ENCODE measurements around the gene APBA1.

APBA1 gene

DNA sequence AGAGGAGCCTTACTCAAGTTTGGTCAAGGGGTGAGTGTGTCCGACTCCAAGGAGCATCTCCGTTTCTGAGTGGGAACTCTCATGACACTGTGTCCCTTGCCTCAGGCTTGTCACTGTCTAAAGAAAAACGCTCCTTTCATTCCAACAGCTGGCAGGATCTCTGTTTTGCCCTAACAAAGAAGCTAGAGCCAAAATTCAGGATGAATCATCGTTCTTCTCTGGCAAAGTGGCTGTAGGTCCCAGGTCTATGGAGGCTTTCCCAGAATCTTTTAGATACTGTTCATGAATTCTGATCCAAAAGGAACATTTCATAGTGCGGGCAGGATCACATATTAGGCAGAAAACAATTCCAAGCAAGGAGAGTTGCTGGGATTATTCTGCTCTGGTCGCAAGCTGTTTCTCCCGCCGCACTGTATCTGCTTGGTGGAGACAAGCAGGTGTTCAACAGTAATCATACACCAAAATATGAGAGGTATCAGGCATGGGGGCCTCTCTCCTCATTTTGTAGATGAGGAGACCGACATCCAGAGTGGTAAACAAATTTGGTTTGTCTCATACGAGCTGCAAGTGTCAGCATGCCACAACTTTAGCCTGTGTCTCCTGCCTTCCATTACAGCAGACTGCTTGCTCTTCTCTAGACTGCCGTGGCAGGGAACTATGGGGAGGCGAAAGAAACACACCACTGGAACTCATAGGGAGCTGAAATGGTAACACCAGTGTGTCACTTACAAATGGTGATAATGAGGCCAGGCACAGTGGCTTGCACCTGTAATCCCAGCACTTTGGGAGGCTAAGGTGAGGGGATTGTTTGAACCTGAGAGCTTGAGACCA is 274.6 kb downstream of the APBA1 start:
- Histone ChIP-seq H3K4me3 (ENCODE audit: low read depth in 1 of 2, low read length in 1 of 2) (no peak overlapping the region), H3K27me3 (no peaks in the 10 kb centered on the region), H3K4me1 (ENCODE audit: control insufficient read depth in 1 of 2, insufficient read depth in 1 of 2, low read depth in 1 of 2, low read length in 1 of 2) (no peaks in the 10 kb centered on the region), H3K36me3 (no peaks in the 10 kb centered on the region), H3K27ac (no peak overlapping the region), H3K9me3 (no peaks in the 10 kb centered on the region)
- TF ChIP-seq CTCF (IDR thresholded peaks at IDR 0.05) = no peak

DNA sequence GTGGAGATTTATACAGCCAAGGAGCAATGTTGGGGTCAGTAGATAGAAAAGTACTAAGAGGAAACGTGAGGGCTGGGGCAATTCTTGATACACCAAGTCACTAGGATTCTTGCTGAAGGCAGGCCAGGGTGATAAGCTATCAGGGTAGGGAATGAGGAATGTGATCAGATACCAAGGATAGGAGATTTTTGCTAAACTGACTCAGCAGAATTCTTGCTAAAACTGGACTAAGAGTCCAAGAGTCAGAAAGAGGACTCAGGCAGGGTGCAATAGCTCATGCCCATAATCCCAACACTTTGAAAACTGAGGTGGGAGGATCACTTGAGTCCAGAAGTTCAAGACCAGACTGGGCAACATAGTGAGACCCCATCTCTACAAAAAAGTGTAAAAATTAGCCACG is 275.4 kb downstream of the APBA1 start:
- no peaks in the 10 kb centered on the region for H3K9me3 ChIP-seq
- no peaks in the 10 kb centered on the region for H3K36me3 ChIP-seq
- no peak for TF ChIP-seq CTCF (IDR thresholded peaks at IDR 0.05)
- H3K27ac ChIP-seq = no peak overlapping the region
- no peaks in the 10 kb centered on the region for H3K4me1 ChIP-seq (ENCODE audit: control insufficient read depth in 1 of 2, insufficient read depth in 1 of 2, low read depth in 1 of 2, low read length in 1 of 2)
- H3K27me3 ChIP-seq = no peaks in the 10 kb centered on the region
- H3K4me3 ChIP-seq (ENCODE audit: low read depth in 1 of 2, low read length in 1 of 2) = no peak overlapping the region

DNA sequence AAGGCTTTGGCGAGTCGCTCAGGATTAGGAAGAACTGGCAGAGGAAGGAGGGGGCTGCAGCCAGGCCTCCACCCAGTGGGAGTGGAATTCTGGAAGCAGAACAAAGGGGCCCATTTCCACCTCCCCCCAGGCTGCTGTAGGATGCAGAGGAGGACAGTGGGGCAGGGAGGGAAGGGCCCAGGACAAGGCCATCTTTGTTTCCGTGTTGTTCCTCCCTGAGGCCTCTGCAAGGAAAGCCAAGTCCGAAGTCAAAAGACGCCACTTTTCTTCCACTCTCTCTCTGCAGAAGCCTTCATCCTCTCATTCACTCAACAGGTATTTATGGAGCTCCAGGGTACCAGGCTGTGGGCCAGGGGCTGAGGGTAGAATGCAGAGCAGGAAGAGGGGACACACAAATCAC is 276.5 kb downstream of the APBA1 start:
- Histone ChIP-seq H3K4me1 (ENCODE audit: control insufficient read depth in 1 of 2, insufficient read depth in 1 of 2, low read depth in 1 of 2, low read length in 1 of 2) (no peaks in the 10 kb centered on the region), H3K4me3 (ENCODE audit: low read depth in 1 of 2, low read length in 1 of 2) (no peak overlapping the region), H3K9me3 (no peaks in the 10 kb centered on the region), H3K27me3 (no peaks in the 10 kb centered on the region), H3K36me3 (no peaks in the 10 kb centered on the region), H3K27ac (no peak overlapping the region)
- TF ChIP-seq CTCF (IDR thresholded peaks at IDR 0.05) = no peak

DNA sequence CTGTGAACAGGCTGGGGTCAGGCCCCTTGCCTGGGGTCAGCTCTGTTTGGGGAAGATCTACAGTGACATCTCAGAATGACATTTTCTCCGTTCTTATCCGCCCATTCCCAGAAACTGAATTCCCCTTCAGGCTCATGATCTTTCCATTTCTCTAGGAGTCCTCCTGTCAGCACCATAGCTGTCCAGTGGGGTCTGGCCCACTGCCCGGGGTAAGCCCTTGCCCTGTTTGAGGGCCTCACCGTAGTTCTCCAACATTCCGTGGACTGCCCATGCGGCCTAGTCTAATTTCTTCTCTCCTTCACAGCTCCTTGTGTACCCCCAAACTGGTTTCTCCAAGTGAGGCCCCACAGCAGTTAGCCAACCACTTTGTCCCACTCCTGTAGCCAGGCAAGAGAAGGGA is 278.7 kb downstream of the APBA1 start:
- Histone ChIP-seq H3K36me3 (no peaks in the 10 kb centered on the region), H3K27ac (no peak overlapping the region), H3K9me3 (no peaks in the 10 kb centered on the region), H3K4me1 (ENCODE audit: control insufficient read depth in 1 of 2, insufficient read depth in 1 of 2, low read depth in 1 of 2, low read length in 1 of 2) (no peaks in the 10 kb centered on the region), H3K4me3 (ENCODE audit: low read depth in 1 of 2, low read length in 1 of 2) (no peak overlapping the region), H3K27me3 (no peaks in the 10 kb centered on the region)
- TF ChIP-seq CTCF (IDR thresholded peaks at IDR 0.05) = no peak

GRCh38 chr9:69392826-69393225 is 279.3 kb downstream of the APBA1 start:
- Histone ChIP-seq H3K27me3 (no peaks in the 10 kb centered on the region), H3K27ac (no peak overlapping the region), H3K9me3 (no peaks in the 10 kb centered on the region), H3K36me3 (no peaks in the 10 kb centered on the region), H3K4me3 (ENCODE audit: low read depth in 1 of 2, low read length in 1 of 2) (no peak overlapping the region), H3K4me1 (ENCODE audit: control insufficient read depth in 1 of 2, insufficient read depth in 1 of 2, low read depth in 1 of 2, low read length in 1 of 2) (no peaks in the 10 kb centered on the region)
- TF ChIP-seq CTCF (IDR thresholded peaks at IDR 0.05) = no peak
